HepG2 (cell line): ENCODE data around the gene GARIN1A. TPM values are rescaled to one million over a fixed set of nuclear protein-coding genes. Genes with fewer than 3 reads are reported as not detected.

ENCODE experiments used
- ATAC-seq: fragments of 200-7000 bp; cut with Tn5 transposase; 3 replicates; pipeline ENCODE4 v1.9.1; 2020; ENCODE audit warnings: mild to moderate bottlenecking, moderate library complexity
- BruUV-seq: library from RNA; stranded (reverse); fragments of 400-500 nt; replicated peaks from 2 replicates; lab custom pipeline; 2021; lab: Mats Ljungman, UMichigan
- CTCF ChIA-PET: fragments of 300-600 bp; formaldehyde crosslinking; extraction: SDS; loops from one replicate; lab custom pipeline; 2021; ENCODE audit warnings: low total read pairs, inconsistent platforms, low intra/inter-chr PET ratio; lab: Yijun Ruan, JAX
- POLR2A ChIA-PET: fragments of 350-600 bp; sonication (Branson Sonifier 250); formaldehyde crosslinking; loops from one replicate; lab custom pipeline; 2020; ENCODE audit warnings: antibody characterized with exemption, inconsistent platforms; lab: Yijun Ruan, JAX
- DNase-seq: peaks from one replicate; pipeline ENCODE4 v3.0.0-alpha.2; 2015; ENCODE audit warnings: low spot score
- FAIRE-seq: peaks from 3 replicates; lab custom pipeline; 2011; peaks lifted over from hg19 to GRCh38; lab: Jason Lieb, UNC
- H2AFZ ChIP-seq: one replicate; pipeline ENCODE4 v1.6.1; 2011; ENCODE audit warnings: low read length, inconsistent platforms
- H3K27ac ChIP-seq: fragments of 300-600 bp; 3 replicates; pipeline ENCODE4 v1.8.0; 2011; ENCODE audit warnings: mixed run types, mild to moderate bottlenecking, mixed read lengths, low read length, inconsistent platforms; ENCODE audit not compliant: insufficient read depth; ENCODE audit errors: extremely low read length
- H3K27me3 ChIP-seq, 2 experiments: fragments of 200-600 bp in 1 of 2; 2 replicates in 1 of 2; 3 replicates in 1 of 2; pipeline versions ENCODE4 v1.6.0 to v1.8.0; 2011; ENCODE audit warnings: low read length in 2 of 2, mild to moderate bottlenecking in 2 of 2, moderate library complexity in 2 of 2, inconsistent platforms in 1 of 2; ENCODE audit not compliant: insufficient read depth in 2 of 2, control insufficient read depth in 1 of 2
- H3K36me3 ChIP-seq, 2 experiments: fragments of 200-600 bp in 1 of 2; replicated peaks in 1 of 2; 2 replicates in 1 of 2; 3 replicates in 1 of 2; pipeline versions ENCODE4 v1.5.1 to v1.8.0; 2011; ENCODE audit warnings: low read length in 2 of 2, inconsistent platforms in 1 of 2; ENCODE audit not compliant: insufficient read depth in 2 of 2, control insufficient read depth in 1 of 2
- H3K4me1 ChIP-seq: 2 replicates; pipeline ENCODE4 v1.5.1; 2012; ENCODE audit warnings: low read length, inconsistent platforms; ENCODE audit not compliant: insufficient read depth
- H3K4me2 ChIP-seq: 2 replicates; pipeline ENCODE4 v1.6.0; 2011; ENCODE audit warnings: low read depth, low read length, inconsistent platforms
- H3K4me3 ChIP-seq, 3 experiments: fragments of 200-600 bp in 1 of 3; sonication (generic), shearing (Covaris generic) in 1 of 3; replicated peaks in 1 of 3; 2 replicates each; pipeline ENCODE4 v1.5.1; 2011 to 2016; ENCODE audit warnings: low read length in 3 of 3, inconsistent platforms in 2 of 3, low read depth in 2 of 3, mild to moderate bottlenecking in 2 of 3, control low read depth in 1 of 3, mixed read lengths in 1 of 3; ENCODE audit not compliant: insufficient read depth in 1 of 3
- H3K79me2 ChIP-seq: one replicate; pipeline ENCODE4 v1.6.1; 2011; ENCODE audit warnings: low read length, inconsistent platforms; ENCODE audit not compliant: insufficient read depth
- H3K9ac ChIP-seq: 2 replicates; pipeline ENCODE4 v1.6.0; 2011; ENCODE audit warnings: mild to moderate bottlenecking, low read depth, low read length, inconsistent platforms; ENCODE audit not compliant: insufficient read depth
- H3K9me3 ChIP-seq: 2 replicates; pipeline ENCODE4 v1.5.1; 2012; ENCODE audit warnings: mild to moderate bottlenecking, low read length
- H4K20me1 ChIP-seq: 2 replicates; pipeline ENCODE4 v1.6.0; 2011; ENCODE audit warnings: inconsistent platforms, mild to moderate bottlenecking, low read length, moderate library complexity; ENCODE audit not compliant: insufficient read depth
- GATAD1 ChIP-seq: IDR thresholded peaks from 2 replicates; pipeline ENCODE4 v1.6.1; 2016; ENCODE audit warnings: missing genetic modification reagents, missing compliant biosample characterization
- GPN1 ChIP-seq: sonication (generic); formaldehyde crosslinking; IDR thresholded peaks from 2 replicates; pipeline ENCODE4 v1.5.1; 2020; ENCODE audit warnings: missing genetic modification reagents, borderline replicate concordance
- HMG20A ChIP-seq: IDR thresholded peaks from 2 replicates; pipeline ENCODE4 v1.6.1; 2016; ENCODE audit warnings: borderline replicate concordance
- HOXA9 ChIP-seq: sonication (generic); formaldehyde crosslinking; IDR thresholded peaks from 2 replicates; pipeline ENCODE4 v1.8.1; 2022; ENCODE audit warnings: missing genetic modification reagents, mild to moderate bottlenecking, moderate library complexity, borderline replicate concordance
- KLF12 ChIP-seq: sonication (generic); formaldehyde crosslinking; IDR thresholded peaks from 2 replicates; pipeline ENCODE4 v1.4.0; 2020; ENCODE audit warnings: missing genetic modification reagents, borderline replicate concordance
- SOX13 ChIP-seq, 3 experiments: fragments of 450-650 bp in 1 of 3; sonication (generic) in 1 of 3; formaldehyde crosslinking in 1 of 3; IDR thresholded peaks in 2 of 3; conservative IDR thresholded peaks in 1 of 3; 2 replicates each; pipeline versions ENCODE4 v1.5.0 to v1.6.1; 2016 to 2020; ENCODE audit warnings: antibody characterized with exemption in 1 of 3, mild to moderate bottlenecking in 1 of 3, missing compliant biosample characterization in 1 of 3, missing genetic modification reagents in 1 of 3, moderate library complexity in 1 of 3
- THAP11 ChIP-seq: IDR thresholded peaks from 2 replicates; pipeline ENCODE4 v1.6.1; 2016; ENCODE audit warnings: missing biosample characterization, missing genetic modification reagents
- U2AF1 ChIP-seq: fragments of 200-400 bp; formaldehyde crosslinking; optimal IDR thresholded peaks from 2 replicates; pipeline ENCODE3; 2017; ENCODE audit warnings: mild to moderate bottlenecking, low read depth, low read length
- ZNF10 ChIP-seq: sonication (generic); formaldehyde crosslinking; IDR thresholded peaks from 2 replicates; pipeline ENCODE4 v1.4.0; 2020; ENCODE audit warnings: mild to moderate bottlenecking, low read depth, missing genetic modification reagents, borderline replicate concordance
- ZNF232 ChIP-seq: sonication (generic); formaldehyde crosslinking; IDR thresholded peaks from 2 replicates; pipeline ENCODE4 v1.4.0; 2020; ENCODE audit warnings: missing genetic modification reagents, borderline replicate concordance
- ZNF24 ChIP-seq: fragments of 450-650 bp; IDR thresholded peaks from 2 replicates; pipeline ENCODE4 v1.6.1; 2017; ENCODE audit warnings: antibody characterized with exemption, mild to moderate bottlenecking
- ZNF296 ChIP-seq: sonication (generic); formaldehyde crosslinking; conservative IDR thresholded peaks from 2 replicates; pipeline ENCODE4 v1.5.0; 2020; ENCODE audit warnings: mild to moderate bottlenecking, missing genetic modification reagents
- ZNF558 ChIP-seq: sonication (generic); formaldehyde crosslinking; IDR thresholded peaks from 2 replicates; pipeline ENCODE4 v1.9.0; 2022; ENCODE audit warnings: mild to moderate bottlenecking, missing genetic modification reagents, borderline replicate concordance
- ZNF605 ChIP-seq: sonication (generic); formaldehyde crosslinking; IDR thresholded peaks from 2 replicates; pipeline ENCODE4 v1.8.0; 2022; ENCODE audit warnings: mild to moderate bottlenecking, missing genetic modification reagents
- ZZZ3 ChIP-seq: sonication (generic); formaldehyde crosslinking; IDR thresholded peaks from 2 replicates; pipeline ENCODE4 v1.4.0; 2020; ENCODE audit warnings: missing genetic modification reagents, mild to moderate bottlenecking, borderline replicate concordance
- WGBS: methylation state at CpG from one replicate; pipeline ENCODE4 v1.1.6; 2017; ENCODE audit warnings: low lambda C conversion rate; 5-methylcytosine and 5-hydroxymethylcytosine counted together
- in situ Hi-C: cut with HindIII; loops from 2 replicates; pipeline ENCODE4 v1.10.0; 2017; ENCODE audit warnings: low pct_unique_long_range_greater_than_20kb; ENCODE audit not compliant: extremely low pct_ligation_motif_present
- intact Hi-C: fragments of 100-400 bp; cut with micrococcal nuclease; formaldehyde crosslinking; loops from one replicate; pipeline ENCODE4 v1.10.0; 2022; ENCODE audit not compliant: unreplicated experiment
- polyA plus RNA-seq, 8 experiments: library from polyadenylated mRNA; depleted of rRNA in 3 of 8; stranded (reverse) in 7 of 8; unstranded in 1 of 8; fragments of >200 nt; fragmentation: Illumina TruSeq in 4 of 8; extraction: Trizol in 4 of 8; gene quantifications; 2 replicates each; pipeline versions ENCODE4 v1.2.1 to v1.2.3, GENCODE V29; 2011 to 2016; ENCODE audit warnings: low read depth in 4 of 8, missing spikeins in 1 of 8, mixed read lengths in 1 of 8; ENCODE audit not compliant: insufficient read depth in 1 of 8
- total RNA-seq, 5 experiments: library from RNA; depleted of rRNA; stranded (reverse); fragments of >200 nt; fragmentation: Illumina TruSeq; extraction: Trizol; gene quantifications; 2 replicates each; pipeline ENCODE4 v1.2.3, GENCODE V29; 2016; ENCODE audit warnings: low read depth in 1 of 5
- TF ChIP-seq, protein P1 (sequence below): sonication (generic); formaldehyde crosslinking; IDR thresholded peaks from 2 replicates; pipeline ENCODE4 v1.4.0; 2020; ENCODE audit warnings: missing genetic modification reagents
- TF ChIP-seq, protein P2 (sequence below): sonication (generic); formaldehyde crosslinking; IDR thresholded peaks from 2 replicates; pipeline ENCODE4 v1.8.0; 2022; ENCODE audit warnings: mild to moderate bottlenecking, missing genetic modification reagents, moderate library complexity

Gene GARIN1A
- total and polyA plus RNA-seq, 2 of the 13 experiments (the other 11 are each of a cell fraction or from before 2014, with no cell fraction given): 0.12 TPM; not detected in 1

DNA sequence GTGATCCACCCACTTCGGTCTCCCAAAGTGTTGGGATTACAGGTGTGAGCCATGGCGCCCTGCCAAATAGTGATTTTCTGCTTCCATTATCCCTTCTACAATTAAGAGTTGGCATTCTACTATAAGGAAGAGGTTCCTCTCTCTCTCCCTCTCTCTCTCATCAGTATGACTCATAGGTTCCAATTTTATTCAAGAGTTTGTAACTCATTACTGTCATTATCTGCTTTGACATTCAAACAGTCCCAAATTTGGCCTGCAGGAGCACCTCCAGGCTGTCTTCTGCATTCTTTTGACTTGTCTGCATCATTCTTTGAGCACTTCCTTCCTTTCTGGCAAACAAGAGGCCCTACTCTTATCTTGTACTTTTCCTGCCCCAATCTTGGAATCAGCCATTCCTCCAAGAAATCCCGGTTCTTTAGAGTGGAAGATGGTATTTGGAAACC, 33.8 kb downstream of the GARIN1A start:
- H3K4me3 ChIP-seq: no peak overlapping the region
- DNase-seq (no peak), FAIRE-seq (no peak), ATAC-seq (no peak)
- in situ Hi-C loops: no loop called here
- ChIA-PET POLR2A (no interaction called here), CTCF (no interaction called here)
- no peak overlapping the region for H3K27ac ChIP-seq
- no peaks in the 10 kb centered on the region for H3K79me2 ChIP-seq
- H3K9ac ChIP-seq: no peak overlapping the region
- H4K20me1 ChIP-seq: no peaks in the 10 kb centered on the region
- no peak overlapping the region for H3K4me2 ChIP-seq
- H3K27me3 ChIP-seq: peaks cover 0 to 20% of the 10 kb centered on the region in 2 experiments; a peak in 2 of 5 replicates
- H3K4me1 ChIP-seq: peaks cover 6% of the 10 kb centered on the region
- H3K9me3 ChIP-seq: no peaks in the 10 kb centered on the region
- WGBS: 49% methylated on average over 3 of the region's 3 CpGs
- intact Hi-C loops: no loop called here
- H3K36me3 ChIP-seq: no peaks in the 10 kb centered on the region
- no peak for TF ChIP-seq ZNF605 (CRISPR knock-in tag)
- TF ChIP-seq SOX13 (IDR thresholded peaks at IDR 0.05): no peak
- TF ChIP-seq SOX13 (CRISPR knock-in tag; conservative IDR thresholded peaks at IDR 0.05 in 1 of 2, IDR thresholded peaks at IDR 0.05 in 1 of 2): no peak
- TF ChIP-seq, protein P1, sequence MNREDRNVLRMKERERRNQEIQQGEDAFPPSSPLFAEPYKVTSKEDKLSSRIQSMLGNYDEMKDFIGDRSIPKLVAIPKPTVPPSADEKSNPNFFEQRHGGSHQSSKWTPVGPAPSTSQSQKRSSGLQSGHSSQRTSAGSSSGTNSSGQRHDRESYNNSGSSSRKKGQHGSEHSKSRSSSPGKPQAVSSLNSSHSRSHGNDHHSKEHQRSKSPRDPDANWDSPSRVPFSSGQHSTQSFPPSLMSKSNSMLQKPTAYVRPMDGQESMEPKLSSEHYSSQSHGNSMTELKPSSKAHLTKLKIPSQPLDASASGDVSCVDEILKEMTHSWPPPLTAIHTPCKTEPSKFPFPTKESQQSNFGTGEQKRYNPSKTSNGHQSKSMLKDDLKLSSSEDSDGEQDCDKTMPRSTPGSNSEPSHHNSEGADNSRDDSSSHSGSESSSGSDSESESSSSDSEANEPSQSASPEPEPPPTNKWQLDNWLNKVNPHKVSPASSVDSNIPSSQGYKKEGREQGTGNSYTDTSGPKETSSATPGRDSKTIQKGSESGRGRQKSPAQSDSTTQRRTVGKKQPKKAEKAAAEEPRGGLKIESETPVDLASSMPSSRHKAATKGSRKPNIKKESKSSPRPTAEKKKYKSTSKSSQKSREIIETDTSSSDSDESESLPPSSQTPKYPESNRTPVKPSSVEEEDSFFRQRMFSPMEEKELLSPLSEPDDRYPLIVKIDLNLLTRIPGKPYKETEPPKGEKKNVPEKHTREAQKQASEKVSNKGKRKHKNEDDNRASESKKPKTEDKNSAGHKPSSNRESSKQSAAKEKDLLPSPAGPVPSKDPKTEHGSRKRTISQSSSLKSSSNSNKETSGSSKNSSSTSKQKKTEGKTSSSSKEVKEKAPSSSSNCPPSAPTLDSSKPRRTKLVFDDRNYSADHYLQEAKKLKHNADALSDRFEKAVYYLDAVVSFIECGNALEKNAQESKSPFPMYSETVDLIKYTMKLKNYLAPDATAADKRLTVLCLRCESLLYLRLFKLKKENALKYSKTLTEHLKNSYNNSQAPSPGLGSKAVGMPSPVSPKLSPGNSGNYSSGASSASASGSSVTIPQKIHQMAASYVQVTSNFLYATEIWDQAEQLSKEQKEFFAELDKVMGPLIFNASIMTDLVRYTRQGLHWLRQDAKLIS (CRISPR knock-in tag): no peak
- TF ChIP-seq, protein P2, sequence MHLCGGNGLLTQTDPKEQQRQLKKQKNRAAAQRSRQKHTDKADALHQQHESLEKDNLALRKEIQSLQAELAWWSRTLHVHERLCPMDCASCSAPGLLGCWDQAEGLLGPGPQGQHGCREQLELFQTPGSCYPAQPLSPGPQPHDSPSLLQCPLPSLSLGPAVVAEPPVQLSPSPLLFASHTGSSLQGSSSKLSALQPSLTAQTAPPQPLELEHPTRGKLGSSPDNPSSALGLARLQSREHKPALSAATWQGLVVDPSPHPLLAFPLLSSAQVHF (CRISPR knock-in tag): no peak
- TF ChIP-seq GATAD1 (CRISPR knock-in tag): no peak
- TF ChIP-seq HOXA9 (CRISPR knock-in tag): no peak
- no peak for TF ChIP-seq HMG20A (CRISPR knock-in tag)
- no peak for TF ChIP-seq ZNF10 (CRISPR knock-in tag)
- TF ChIP-seq ZZZ3 (CRISPR knock-in tag): no peak
- TF ChIP-seq U2AF1: no peak
- no peak for TF ChIP-seq ZNF24
- TF ChIP-seq KLF12: no peak
- no peak for TF ChIP-seq ZNF232
- TF ChIP-seq ZNF296: no peak
- no peak for TF ChIP-seq ZNF558 (CRISPR knock-in tag)
- no peak for TF ChIP-seq THAP11 (CRISPR knock-in tag)
- TF ChIP-seq GPN1 (CRISPR knock-in tag): no peak
- H2AFZ ChIP-seq: no peak overlapping the region
- BruUV-seq: no TSS peak
